ENCODE data around the gene IFNL4.
"Not testable (repeated sequence)": the region's sequence is repeated elsewhere in the genome, so short reads cannot be mapped to it uniquely, and the experiment has no call there.

The IFNL4 gene

GRCh38 chr19:39219108-39219507, 29.5 kb downstream of the IFNL4 start:
- DNase-seq: not testable (repeated sequence)

DNA sequence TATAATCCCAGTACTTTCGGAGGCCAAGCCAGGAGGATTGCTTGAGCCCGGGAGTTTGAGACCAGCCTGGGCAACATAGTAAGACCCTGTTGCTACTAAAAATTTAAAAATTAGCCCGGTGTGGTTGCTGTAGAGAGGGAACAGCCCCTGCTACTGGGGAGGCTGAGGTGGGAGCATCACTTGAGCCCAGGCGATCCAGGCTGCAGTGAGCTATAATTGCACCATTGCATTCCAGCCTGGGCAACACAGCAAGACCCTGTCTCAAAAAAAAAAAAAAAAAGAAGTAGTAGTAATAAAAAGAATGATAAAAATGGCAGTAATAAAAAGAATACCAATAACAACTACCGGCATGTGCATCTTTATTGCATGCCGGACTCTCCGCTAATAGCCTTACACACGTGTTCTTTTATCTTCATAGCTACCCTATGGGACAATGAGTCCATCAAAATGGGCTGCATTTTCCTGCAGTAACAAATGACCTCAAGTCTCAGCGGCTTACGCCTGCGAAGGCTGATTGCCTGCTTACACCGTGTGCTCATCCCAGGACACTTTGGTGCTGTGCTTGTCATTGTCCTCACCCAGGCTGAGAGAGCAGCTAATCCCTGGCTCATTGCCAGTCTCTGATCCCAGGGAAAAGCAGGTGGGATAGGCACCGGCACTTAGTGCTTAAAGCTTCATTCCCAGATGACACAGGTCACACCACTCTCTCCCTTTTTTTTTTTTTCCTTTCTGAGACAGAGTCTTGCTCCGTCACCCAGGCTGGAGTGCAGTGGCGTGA, 30.2 kb downstream of the IFNL4 start:
- DNase-seq: no peak

DNA sequence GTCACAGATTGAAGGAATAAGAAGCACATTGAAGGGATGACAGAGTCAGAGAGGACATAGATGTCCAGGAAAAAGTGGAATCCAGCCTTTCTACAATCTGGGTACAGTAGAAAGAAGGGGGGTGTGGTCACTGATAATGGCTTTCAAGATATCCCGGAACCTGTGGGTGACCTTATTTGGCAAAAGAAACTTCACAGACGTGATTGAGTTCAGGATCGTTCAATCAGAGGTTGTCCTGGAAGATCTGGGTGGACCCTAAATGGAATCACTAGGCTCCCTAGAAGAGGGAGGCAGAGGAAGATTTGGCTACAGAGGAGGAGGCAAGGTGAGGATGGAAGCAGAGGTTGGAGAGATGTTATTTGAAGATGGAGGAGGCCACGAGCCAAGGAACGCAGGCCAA, 31.6 kb downstream of the IFNL4 start:
- no peak for DNase-seq

DNA sequence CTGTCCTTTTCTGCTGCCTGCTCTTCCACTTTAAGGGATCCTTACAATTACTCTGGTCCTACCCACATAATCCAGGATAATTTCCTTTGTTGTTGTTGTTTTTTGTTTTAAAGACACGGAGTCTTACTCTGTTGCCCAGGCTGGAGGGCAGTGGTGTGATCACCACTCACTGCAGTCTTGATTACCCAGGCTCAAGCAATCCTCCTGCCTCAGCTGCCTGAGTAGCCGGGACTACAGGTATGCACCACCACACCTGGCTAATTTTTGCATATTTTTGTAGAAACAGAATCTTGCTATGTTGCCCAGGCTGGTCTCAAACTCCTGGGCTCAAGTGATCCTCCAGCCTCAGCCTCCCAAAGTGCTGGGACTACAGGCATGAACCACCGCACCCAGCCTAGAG, 33.3 kb downstream of the IFNL4 start:
- not testable (repeated sequence) for DNase-seq

DNA sequence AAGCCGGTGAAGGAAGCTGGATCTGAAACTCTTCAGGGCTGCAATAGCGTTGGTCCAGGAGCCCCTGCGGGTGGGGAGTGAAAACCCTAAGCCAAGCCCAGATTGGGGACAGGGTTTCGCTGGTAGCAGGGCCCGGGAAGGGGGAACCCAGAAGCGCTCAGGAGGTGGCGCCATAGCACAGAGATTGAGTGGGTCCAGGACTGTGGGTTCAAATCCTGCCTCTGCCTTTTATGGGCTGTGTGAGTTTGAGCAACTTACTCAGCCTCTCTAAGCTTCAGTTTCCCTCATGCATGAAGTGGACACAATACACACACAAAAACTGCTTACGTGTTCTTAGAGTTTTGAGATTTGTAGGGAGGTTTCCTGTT, 36.3 kb downstream of the IFNL4 start:
- peak; percentile 66 for DNase-seq

DNA sequence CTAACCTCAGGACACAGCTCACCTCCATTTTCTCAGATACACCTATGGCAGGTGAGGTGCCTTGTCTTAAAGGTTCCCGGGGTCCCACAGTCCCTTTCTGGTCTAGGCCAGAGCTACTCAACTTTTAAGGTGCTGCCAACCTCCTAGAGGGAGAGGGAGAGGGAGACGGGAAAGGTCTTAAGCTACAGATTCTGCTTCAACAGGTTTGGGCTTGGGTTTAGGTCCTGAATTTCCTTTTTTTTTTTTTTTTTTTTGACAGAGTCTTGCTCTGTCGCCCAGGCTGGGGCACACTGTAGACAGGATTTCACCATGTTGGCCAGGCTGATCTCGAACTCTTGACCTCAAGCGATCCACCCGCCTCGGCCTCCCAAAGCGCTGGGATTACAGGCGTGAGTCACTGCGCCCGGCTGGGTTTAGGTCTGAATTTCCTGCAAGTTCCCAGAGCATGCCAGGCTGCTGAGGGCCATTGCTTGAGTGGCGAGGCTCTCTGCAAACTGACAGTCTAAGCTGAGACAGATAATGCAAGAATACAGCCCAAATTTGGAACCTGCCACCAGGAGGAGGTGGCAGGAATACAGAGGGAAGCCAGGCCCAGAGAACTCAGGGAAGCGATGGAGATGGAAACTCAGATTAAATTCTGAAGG, 36.8 kb downstream of the IFNL4 start:
- no peak for DNase-seq

- no peak for DNase-seq
Measured at GRCh38 chr19:39209196-39209595, 39.5 kb downstream of the IFNL4 start.

DNA sequence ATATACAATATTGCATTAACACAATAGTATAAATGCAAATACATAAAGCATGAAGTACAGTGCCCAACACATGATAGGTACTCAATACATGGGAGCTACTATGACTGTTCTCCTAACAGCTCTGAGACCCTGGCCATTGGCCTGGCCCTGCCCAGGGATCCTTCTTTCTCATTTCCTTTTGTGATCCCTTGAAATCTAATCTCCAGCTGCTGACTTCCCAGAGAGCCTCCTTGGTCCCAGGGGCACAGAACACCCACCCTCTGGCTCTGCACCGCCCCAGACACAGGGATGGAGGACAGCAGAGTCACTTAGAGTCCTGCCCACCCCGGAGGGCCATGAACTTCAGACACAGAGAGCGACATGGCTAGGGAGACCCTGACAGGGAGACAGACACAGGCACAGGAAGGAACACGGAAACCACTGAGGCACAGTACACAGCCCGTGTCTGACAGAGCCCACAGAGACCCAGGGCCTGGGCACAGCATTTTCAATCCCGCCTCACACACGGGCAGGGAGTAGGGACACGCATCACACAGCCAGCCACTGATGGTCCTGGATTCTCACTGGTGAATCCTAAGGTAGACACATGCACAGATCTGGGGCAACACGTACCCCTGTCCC, 40.4 kb downstream of the IFNL4 start:
- DNase-seq: no peak

DNA sequence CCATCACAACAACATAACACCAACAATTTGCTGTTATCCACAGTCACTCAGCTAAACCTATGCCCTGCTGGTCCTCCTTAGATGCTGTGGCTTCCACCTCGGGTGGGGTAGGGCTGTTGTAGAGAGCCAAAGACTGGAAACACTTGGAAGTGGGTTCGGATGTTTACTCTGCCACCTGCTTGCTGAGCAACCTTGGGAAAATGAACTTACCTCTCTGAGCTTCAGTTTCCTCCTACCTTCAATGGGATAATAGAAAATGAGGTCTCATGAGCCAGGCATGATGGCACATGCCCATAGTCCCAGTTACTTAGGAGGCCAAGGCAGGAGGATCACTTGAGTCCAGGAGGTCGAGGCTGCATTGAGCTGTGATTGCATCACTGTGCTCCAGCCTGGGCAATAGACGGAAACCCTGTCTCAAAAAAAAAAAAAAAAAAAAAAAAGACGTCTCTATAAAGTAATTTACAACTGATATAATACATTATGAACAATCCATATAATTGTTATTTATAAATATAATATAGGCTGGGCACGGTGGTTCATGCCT, 41.3 kb downstream of the IFNL4 start:
- DNase-seq: no peak

DNA sequence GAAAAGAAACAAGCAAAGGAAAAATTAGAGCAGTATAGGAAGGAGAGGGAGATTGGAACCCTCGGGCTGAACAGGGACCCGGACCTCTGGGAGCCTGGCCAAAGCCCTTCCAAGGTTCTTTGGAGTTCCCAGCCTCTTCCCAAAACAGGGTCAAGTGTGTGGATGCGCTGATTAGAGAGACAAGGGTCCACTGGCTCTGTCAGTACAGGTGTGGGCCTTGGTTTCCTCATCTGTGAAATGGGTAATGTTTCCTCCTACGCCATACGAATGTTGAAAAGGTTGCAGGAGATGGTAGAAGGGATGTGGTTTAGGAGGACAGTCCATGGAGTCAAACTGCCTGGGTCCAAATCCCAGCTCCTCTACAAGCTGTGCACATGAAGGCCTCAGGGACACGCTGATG, 42.5 kb downstream of the IFNL4 start:
- DNase-seq: no peak

DNA sequence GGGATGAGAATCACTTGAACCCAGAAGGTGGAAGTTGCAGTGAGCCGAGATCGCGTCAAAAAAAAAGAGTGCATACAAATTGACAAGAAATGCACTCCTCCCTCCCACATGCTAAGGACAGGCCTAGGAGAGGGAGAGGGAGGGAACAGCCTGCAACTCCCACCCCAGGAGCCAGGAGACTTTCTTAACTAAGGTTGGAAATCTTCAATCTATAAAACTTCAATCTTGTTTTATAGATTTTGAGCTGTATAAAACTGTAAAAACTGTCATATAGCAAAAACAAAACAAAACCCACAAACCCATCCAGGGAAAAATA, 43.2 kb downstream of the IFNL4 start:
- DNase-seq: no peak

DNA sequence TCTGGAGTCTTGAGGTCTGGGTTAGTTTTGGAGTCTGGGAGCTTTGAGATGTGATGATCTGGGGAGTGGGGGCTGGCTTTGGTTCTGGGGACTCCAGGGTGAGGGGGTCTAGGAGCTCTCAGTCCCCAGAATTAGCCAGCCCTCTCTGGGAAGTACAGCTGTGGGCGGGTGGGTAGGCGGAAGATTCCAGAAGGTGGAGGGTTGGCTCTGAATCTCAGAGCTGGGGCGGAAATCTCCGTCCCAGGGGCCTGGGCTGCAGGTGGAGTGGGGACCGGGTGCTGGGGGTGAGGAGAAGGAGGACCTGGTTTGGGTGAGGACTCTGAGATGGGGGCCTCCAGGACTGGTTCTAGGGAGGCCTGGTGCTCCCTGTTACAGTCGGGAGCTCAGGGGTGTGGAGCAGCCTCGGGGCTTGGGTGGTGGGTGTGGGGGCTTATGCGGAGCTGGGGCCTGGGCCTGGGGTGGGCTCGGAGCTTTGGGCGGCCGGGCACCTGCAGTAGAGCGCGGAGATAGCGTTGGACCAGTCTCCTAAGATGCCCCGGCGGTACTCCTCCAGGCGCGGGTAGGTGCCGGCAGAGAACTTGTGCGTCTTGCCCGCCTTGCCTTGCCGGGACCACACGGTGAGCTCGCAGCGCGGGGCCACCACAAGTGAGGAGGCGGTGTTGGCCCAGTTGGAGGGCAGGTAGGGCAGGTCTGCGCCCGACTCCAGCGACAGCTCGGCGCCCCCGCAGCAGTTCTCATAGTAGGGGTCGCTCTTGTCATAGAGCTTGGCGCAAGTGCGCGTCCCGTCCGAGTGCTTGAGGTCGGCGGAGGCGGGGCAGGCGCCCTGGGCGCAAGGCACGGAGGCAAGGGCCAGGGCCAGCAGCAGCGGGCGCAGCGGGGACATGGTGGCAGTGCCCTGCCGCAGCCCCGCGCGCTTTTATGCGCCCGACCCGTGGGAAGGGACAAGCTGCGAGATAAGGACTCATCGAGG, 45.0 kb downstream of the IFNL4 start, which contains the start of gene SYCN:
Gene SYCN (minus strand): TSS at position 892 of the 970 bp plus-strand sequence. CDS start 9 bp downstream, at position 883.
- DNase-seq: no peak

GRCh38 chr19:39202998-39203355, 45.7 kb downstream of the IFNL4 start:
- no peak for DNase-seq

DNA sequence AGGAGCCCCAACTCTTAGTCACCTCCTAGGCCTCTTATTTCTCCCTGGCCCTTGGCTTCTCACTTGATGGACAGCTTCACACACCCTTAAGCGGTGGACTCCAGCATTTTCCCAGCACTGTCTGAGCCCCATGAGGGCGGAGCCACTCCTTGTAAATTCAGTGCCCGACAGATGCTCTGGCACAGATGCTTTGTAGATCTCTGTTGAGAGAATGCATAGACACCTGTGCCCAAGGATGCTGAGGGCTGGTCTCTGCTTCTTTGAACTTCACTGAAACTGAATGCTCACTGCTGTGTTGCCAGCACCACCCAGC, 47.9 kb downstream of the IFNL4 start:
- no peak for DNase-seq

DNA sequence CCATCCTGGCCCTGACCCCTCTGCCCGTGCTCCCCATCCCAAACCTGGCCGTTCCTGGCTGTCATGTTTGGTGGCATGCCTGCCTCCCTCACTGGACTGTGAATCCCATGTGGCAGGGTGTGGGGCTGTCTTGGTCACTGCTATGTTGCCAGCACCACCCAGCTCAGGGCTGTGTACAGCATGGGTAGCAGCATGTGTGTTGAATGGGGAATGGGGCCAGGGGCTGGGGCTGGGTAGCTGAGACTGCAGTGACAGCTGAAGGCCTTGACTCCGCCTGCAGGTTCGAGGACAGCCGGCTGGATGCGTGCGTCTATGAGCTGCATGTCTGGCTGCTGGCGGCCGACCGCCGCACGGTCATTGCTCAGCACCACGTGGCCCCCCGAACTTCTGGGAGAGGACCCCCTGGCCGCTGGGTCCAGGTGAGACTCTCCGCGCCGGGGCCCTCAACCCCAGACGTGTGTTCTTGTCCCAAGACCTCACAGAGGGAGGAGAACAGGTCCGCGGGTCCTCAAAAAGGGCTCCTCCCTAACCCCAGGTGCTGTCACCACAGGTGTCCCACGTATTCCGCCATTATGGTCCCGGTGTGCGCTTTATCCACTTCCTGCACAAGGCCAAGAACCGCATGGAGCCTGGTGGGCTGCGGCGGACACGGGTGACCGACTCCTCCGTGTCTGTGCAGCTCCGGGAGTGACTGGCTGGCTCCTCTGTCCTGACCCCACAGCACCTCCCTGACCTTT, 48.4 kb downstream of the IFNL4 start:
- DNase-seq: no peak

DNA sequence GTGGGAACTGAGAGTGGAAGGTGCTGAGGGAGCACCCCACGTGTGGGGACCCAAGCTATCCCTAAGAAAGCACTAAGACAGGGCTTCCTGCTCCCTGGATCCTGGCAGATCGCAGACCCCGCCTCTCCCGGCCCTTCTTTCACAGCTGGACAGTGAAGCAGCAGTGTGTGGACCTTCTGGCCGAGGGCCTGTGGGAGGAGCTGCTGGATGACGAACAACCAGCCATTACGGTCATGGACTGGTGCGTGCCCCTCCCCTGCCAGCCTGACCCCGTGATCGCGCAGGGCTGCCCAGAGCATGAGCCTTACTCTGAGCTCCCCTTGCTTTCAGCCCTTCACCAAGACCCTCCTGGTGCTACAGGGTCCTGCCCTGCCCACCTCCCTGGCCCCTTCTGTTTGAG, 49.6 kb downstream of the IFNL4 start:
- no peak for DNase-seq

DNA sequence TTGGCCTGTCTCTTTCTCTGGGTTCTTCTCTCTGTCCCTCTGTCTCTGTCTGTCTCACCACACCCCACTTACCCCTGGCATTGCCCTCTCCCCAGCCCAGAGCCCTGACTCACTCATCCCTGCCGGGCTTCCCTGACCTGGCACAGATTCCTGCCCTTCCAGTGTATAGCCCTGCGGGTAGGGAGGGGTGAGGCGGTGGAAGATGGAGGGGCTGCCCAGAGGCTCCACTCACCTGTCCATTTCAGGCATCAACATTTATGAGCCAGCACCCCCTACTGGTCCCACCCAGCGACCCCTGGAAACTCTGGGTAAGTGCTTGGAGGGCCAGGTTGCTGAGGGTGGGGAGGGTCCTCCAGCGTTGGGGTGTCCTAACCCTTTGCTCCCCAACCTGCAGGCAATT, 50.8 kb downstream of the IFNL4 start:
- DNase-seq: no peak

DNA sequence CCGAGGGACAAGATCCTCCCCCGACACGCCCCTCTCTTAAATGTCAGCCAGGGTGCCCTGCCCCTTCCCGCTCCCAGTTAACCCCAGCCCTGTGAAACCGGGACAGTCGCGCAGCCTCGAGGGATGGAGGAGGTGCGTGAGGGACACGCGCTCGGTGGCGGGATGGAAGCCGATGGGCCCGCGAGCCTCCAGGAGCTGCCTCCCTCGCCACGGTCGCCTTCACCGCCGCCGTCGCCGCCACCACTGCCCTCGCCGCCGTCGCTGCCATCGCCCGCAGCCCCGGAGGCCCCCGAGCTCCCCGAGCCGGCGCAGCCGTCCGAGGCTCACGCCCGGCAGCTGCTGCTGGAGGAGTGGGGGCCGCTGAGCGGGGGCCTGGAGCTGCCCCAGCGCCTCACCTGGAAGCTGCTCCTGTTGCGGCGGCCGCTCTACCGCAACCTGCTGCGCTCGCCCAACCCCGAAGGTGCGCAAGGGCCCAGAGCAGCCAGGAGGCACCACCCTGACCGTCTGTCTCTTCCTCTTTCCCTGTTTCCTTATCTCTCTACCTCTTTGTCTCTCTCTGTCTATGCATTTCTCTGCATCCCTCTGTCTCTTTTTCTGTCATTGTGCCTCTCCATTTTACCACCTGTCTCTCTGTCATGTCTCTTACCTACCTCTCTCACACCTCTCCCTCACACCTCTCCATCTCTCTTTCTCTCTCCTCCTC, 51.6 kb downstream of the IFNL4 start, which contains the start of gene NCCRP1:
Gene NCCRP1 (plus strand): TSS at position 105 of the 703 bp plus-strand sequence. CDS start 19 bp downstream, at position 124.
- DNase-seq: no peak

GRCh38 chr19:39196320-39196719, 52.3 kb downstream of the IFNL4 start:
- DNase-seq: no peak
